ENCODE results near the gene SUPT4H1.

SUPT4H1 gene

DNA sequence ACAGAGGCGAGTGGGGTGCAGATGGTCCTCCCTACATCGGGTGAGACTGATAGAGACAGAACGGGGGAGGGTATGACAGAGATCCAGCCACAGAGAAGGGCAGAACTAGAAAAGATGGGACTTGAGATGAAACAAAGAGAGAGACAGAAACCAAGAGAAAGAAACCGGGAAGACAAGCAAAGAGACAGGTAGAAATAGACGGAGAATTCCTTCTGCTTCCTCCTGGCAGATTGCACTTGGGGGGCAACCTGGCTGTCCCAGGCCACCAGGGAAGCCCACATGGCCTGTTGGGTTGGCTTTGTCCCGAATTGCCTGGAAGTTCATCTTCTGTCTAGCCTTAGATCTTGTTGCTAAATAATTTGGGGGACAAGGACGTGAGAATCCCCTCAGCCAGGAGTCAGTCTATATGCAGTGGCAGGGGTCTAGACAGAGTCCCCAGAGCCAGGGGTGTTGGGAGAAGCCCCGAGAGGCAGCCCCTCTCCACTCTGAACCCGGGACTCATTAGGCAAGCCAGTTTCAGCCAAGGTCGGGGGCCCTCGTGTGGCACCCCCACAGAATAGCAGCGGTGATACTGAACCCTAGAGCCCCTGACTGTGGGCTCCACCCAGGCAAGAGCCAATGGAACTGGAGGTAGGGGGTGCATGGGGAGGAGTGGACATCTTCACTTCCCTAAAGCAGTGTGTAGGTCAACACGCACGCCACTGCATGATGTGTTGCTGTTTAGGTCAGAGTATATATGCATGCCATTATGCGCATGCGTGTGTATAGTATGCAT lies 22.8 kb downstream of the SUPT4H1 start:
- DNase-seq (peak; percentile 92), ATAC-seq (peak; percentile 48)

DNA sequence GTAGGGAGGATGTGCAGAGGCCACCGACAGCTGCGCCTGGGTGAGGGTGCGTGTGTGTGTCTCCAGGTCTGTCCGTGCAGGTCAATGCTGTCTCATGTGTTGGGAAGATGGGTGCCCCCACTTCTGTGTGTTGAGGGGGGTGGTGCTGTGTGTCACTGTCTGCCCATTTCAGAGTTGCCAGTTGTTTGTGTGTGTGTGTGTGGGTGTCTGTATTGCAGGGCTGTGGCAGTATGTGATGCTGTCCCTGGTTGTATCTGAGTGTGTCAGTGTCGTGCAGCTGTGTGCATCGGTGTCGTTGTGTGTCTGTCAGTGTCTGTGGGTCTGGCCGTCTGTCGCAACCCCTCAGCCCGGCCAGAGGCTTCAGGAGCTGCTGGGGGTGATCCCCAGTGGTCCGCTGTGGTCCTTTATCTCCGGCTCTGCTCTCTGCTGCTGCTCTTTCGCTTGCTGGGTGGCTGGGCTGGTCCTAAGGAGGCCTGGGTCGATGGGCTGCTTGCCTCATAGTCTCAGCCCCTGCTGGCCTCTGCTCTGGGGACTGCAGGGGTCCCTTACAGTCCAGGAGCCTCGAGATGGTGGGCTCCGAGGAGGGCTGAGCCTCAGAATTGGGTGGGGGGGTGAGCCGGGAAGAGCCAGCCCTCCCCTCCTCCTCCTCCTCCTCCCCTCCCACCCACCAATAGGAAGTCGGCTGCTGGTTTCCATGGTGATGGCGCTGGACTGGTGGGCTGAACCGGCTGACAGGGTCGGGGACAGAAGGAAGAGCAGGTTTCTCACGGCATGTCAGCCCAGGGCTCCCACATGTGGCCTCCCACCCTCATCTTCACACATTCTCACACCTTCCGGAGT lies 23.6 kb downstream of the SUPT4H1 start, which contains the start of gene TSPOAP1:
Gene TSPOAP1, minus strand, starts transcription at position 601 of the 840 bp plus-strand sequence. CDS start 875 bp downstream, outside the sequence.
- ATAC-seq (no peak), DNase-seq (peak; percentile 89)

DNA sequence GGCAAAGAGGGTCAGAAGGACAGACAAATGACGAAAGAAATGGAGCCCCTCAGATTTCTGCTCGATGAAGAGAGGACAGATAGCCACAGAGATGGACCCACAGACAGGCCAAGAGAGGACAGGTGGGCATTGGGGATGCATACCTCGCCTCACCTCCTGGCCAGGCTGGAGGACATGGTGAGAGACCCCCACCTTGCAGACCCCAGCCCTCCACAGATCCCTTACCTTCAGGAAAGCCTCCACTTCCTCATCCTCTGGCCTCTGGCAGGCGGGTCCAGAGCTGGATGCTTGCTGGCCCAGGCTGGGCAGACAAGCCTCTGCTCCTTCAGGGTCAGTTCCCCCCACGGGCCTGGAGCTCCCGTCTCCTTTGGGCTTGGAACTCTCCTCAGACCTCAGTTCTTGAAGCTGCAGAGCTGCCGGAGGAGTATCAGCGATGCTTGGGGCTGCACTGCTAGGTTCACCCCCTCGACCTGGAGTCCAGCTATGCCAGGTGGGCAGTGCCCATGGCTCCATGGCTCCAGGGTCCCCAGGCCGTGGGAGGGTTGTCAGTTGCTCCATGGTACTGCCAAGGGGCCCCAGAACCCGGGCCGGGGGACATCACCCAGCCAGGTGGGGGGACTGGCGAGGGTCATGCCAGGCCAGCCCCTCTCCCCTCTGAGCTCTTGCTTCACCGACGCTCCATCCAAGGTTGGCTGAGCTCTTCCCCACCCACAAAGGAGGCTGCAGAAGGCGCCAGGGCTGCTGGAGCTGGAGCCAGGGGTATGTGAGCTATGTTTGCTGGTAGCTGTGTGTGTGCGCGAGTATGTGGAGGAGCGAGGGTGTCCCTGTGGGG lies 24.4 kb downstream of the SUPT4H1 start:
- DNase-seq (no peak), ATAC-seq (no peak)

GRCh38 chr17:58326609-58327362 lies 25.2 kb downstream of the SUPT4H1 start:
- no peak for DNase-seq
- ATAC-seq: no peak

- DNase-seq (no peak), ATAC-seq (no peak)
These were observed 26.0 kb downstream of the SUPT4H1 start for GRCh38 chr17:58325976-58326468.

DNA sequence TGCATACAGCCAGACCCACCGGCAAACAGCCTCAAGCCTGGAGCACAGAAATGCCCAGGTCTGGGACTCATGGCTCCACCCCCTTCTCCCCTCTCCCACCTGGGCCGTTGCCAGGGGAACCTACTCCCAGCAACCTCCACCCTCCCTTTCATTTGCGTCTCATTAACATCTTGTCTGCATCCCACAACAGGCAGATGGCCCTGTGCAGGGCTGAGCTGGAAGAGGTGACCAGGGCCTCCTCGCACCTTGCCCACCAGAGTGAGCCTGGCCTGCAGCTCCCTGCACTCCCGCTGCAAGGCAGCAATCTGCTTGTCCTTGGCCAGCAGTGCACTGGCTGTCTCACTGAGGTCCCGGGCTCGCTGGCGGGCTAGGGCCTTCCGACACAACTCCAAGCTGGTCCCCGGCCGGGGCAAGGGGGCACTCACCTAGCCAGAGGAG lies 26.7 kb downstream of the SUPT4H1 start:
- DNase-seq: no peak
- ATAC-seq: no peak

GRCh38 chr17:58324409-58325288 lies 27.4 kb downstream of the SUPT4H1 start:
- ATAC-seq (no peak), DNase-seq (no peak)

GRCh38 chr17:58324056-58324408 lies 28.0 kb downstream of the SUPT4H1 start:
- ATAC-seq: no peak
- no peak for DNase-seq

- ATAC-seq (no peak), DNase-seq (no peak)
These were observed 28.5 kb downstream of the SUPT4H1 start for GRCh38 chr17:58323366-58324055.

DNA sequence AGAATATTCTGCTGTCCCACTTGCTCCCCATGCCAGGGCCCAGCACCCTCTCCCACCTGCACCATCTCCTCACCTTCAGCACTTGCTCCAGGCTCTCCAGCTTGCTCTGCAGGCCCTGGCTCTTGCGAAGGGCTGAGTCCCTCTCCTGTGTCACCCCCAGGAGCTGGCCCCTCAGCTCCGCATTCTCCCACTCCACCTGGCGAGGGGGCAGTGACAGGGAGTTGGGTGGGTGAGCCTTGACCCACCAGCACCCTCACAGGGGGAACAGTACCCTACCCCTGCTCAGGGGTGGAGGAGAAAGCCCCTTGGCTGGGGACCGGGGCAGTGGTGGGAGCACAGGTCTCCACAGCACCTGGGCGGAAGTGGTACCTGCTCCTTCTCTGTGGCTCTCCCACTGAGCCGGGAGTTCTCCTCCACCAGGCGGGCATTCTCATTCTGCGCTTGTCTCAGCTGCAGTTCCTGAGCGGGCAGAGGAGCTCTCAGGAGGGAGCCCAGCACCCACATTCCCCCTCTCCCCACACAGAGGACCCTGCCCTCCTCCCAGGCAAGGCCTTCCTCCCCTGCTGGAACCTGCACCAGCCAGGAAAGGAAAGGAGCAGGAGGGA lies 29.3 kb downstream of the SUPT4H1 start:
- ATAC-seq (no peak), DNase-seq (no peak)

- no peak for ATAC-seq
- DNase-seq: no peak
These were observed 30.2 kb downstream of the SUPT4H1 start for GRCh38 chr17:58321571-58322525.

DNA sequence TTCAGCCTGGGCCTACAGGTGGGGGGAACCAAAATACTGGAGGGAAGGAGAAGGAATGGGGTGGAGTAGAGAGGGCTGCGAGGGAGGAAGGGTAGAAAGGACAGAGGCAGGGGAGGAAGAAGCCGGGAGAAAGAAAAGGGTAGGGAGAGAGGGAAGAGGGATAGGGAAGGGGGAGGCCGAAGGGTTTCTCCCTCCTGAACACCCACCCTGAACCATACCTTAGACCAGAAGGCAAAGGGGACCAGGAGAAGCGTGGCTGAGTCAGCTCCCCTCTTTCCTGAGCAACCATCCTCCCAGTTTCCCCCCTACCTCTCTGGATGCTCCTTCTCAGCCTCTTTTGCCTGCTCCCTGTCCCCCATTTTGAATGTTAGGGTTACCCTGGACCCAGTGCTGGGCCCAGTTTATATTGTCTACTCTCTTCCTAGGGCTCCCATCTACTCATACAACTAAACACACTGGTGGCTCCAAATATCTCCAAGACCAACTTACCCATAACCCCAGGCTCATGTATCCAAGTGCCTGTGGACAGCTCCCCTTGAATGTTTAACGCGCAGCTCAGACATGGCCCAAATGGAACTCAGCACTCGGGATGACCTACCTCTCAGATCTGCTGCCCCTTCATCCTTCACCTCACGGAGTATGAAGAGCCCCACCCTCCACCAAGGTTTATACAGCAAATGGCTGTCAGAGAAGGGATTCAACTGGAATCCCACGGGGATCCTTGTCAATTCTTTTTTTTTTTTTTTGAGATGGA lies 31.3 kb downstream of the SUPT4H1 start:
- DNase-seq (no peak), ATAC-seq (no peak)

DNA sequence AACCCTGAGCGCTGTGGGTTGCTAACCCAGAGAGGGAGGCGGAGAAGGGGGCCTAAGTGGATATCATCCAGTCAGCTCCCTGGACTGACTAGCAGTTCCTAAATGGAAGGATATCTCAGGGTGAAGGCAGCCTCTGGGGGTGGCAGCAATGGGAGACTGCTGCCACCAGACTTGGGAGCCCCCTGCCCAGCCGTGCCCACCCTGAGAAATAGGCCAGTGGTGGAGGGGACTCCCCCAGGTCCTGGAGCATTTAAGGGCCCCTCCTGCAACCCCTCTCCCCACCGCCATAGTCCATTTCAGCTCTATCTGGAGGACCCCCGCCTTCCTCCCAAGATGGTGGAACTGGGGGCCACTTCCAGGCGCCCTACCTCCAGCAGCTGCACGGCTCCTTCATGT lies 31.8 kb downstream of the SUPT4H1 start:
- no peak for ATAC-seq
- DNase-seq: no peak

- no peak for DNase-seq
- ATAC-seq: no peak
These were observed 32.5 kb downstream of the SUPT4H1 start for GRCh38 chr17:58319173-58320162.

GRCh38 chr17:58318627-58319172 lies 33.3 kb downstream of the SUPT4H1 start:
- no peak for ATAC-seq
- no peak for DNase-seq

DNA sequence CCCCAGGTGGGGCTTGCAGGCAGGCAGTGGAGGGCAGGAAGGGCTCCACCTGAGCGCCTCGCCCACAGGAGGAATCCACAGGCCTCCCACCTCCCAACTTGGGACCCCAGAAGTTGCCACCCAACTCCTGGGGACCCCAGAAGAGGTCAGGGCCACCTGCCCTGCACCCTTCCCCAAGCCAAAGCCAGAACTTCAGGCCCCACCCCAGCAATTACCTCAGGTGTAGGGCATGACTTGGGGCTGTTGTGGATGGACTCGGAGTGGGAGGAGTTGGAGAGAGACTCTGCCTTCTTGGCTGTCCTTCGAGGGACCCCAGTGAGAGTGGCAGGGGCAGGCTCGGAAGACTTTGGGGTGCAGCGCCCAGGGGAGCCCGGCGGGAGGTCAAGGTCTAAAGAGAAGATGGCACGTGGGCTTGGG lies 33.9 kb downstream of the SUPT4H1 start:
- ATAC-seq (no peak), DNase-seq (no peak)
